ENCODE data around the gene KCNIP1.

- TF ChIP-seq EP300 (conservative IDR thresholded peaks at IDR 0.05; ENCODE audit: poor library complexity, severe bottlenecking), result no peak
- no peak for TF ChIP-seq REST (IDR thresholded peaks at IDR 0.05; ENCODE audit: borderline replicate concordance)
Observed at GRCh38 chr5:170755679-170756456, 252.0 kb downstream of the KCNIP1 start.
